IMR-90 (cell line): ENCODE results near the gene GNAT3. TPM values are rescaled to one million over a fixed set of nuclear protein-coding genes. Genes with fewer than 3 reads are reported as not detected.
A peak's percentile ranks its signal among the peaks of the same experiment; 100 is the strongest.

Experiments used
- ATAC-seq: fragments of 200-7000 bp; cut with Tn5 transposase; 2 replicates; pipeline ENCODE4 v1.9.1; 2020; ENCODE audit warnings: low read depth, mild to moderate bottlenecking, moderate library complexity
- BruUV-seq: library from RNA; stranded (reverse); fragments of 400-500 nt; replicated peaks from 2 replicates; lab custom pipeline; 2021; lab: Mats Ljungman, UMichigan
- CTCF ChIA-PET: fragments of 300-600 bp; formaldehyde crosslinking; extraction: SDS; loops from one replicate; lab custom pipeline; 2021; ENCODE audit warnings: antibody characterized with exemption; lab: Yijun Ruan, JAX
- POLR2A ChIA-PET: fragments of 300-600 bp; sonication (Branson Sonifier 250); formaldehyde crosslinking; loops from one replicate; lab custom pipeline; 2022; ENCODE audit warnings: antibody characterized with exemption; ENCODE audit not compliant: unreplicated experiment; lab: Charles Lee
- DNase-seq: peaks from one replicate; pipeline ENCODE4 v3.0.0; 2013
- H2AFZ ChIP-seq: replicated peaks from 2 replicates; pipeline ENCODE3; 2013; ENCODE audit warnings: low read length, mild to moderate bottlenecking; ENCODE audit not compliant: poor library complexity
- H2AK5ac ChIP-seq: 2 replicates; pipeline ENCODE4 v1.6.1; 2013; ENCODE audit warnings: low read depth, low read length, inconsistent platforms
- H2AK9ac ChIP-seq: replicated peaks from 2 replicates; pipeline ENCODE3; 2013; ENCODE audit warnings: mild to moderate bottlenecking, low read depth, low read length, moderate library complexity; ENCODE audit not compliant: poor library complexity
- H2BK120ac ChIP-seq: 2 replicates; pipeline ENCODE4 v1.6.1; 2013; ENCODE audit warnings: low read depth, low read length, inconsistent platforms
- H2BK15ac ChIP-seq: 3 replicates; pipeline ENCODE4 v1.6.1; 2013; ENCODE audit warnings: low read depth, low read length, inconsistent platforms
- H2BK20ac ChIP-seq: 2 replicates; pipeline ENCODE4 v1.6.1; 2013; ENCODE audit warnings: low read depth, mild to moderate bottlenecking, inconsistent platforms, low read length, moderate library complexity
- H2BK5ac ChIP-seq: 2 replicates; pipeline ENCODE4 v1.6.1; 2013; ENCODE audit warnings: mild to moderate bottlenecking, low read depth, low read length, inconsistent platforms; ENCODE audit not compliant: poor library complexity, severe bottlenecking
- H3K14ac ChIP-seq: replicated peaks from 2 replicates; pipeline ENCODE4 v1.6.1; 2013; ENCODE audit warnings: low read depth, low read length, inconsistent platforms
- H3K18ac ChIP-seq: 2 replicates; pipeline ENCODE4 v1.6.1; 2013; ENCODE audit warnings: low read depth, low read length, control low read depth
- H3K23ac ChIP-seq: 2 replicates; pipeline ENCODE4 v1.6.1; 2013; ENCODE audit warnings: low read depth, low read length, inconsistent platforms
- H3K27ac ChIP-seq: 2 replicates; pipeline ENCODE4 v1.5.1; 2013; ENCODE audit warnings: mild to moderate bottlenecking, control low read depth, low read length; ENCODE audit not compliant: insufficient read depth
- H3K27me3 ChIP-seq: 2 replicates; pipeline ENCODE4 v1.6.1; 2013; ENCODE audit warnings: low read length; ENCODE audit not compliant: control insufficient read depth, insufficient read depth
- H3K36me3 ChIP-seq: 2 replicates; pipeline ENCODE4 v1.6.1; 2013; ENCODE audit warnings: low read length, mixed read lengths; ENCODE audit not compliant: control insufficient read depth, insufficient read depth
- H3K4ac ChIP-seq: 2 replicates; pipeline ENCODE4 v1.6.1; 2013; ENCODE audit warnings: low read depth, low read length, inconsistent platforms
- H3K4me1 ChIP-seq: 2 replicates; pipeline ENCODE4 v1.6.1; 2013; ENCODE audit warnings: low read length, mixed read lengths; ENCODE audit not compliant: control insufficient read depth, insufficient read depth
- H3K4me2 ChIP-seq: 2 replicates; pipeline ENCODE4 v1.6.1; 2013; ENCODE audit warnings: low read depth, mild to moderate bottlenecking, control low read depth, low read length, moderate library complexity
- H3K4me3 ChIP-seq: 2 replicates; pipeline ENCODE4 v1.5.1; 2013; ENCODE audit warnings: low read depth, mild to moderate bottlenecking, control low read depth, low read length, moderate library complexity; ENCODE audit not compliant: insufficient read depth
- H3K56ac ChIP-seq: 2 replicates; pipeline ENCODE4 v1.6.1; 2013; ENCODE audit warnings: low read length, inconsistent platforms; ENCODE audit not compliant: insufficient read depth; ENCODE audit errors: extremely low read depth
- H3K79me1 ChIP-seq, 2 experiments: 2 replicates each; pipeline ENCODE4 v1.6.1; 2013; ENCODE audit warnings: low read length in 2 of 2, inconsistent platforms in 1 of 2, low read depth in 1 of 2
- H3K9ac ChIP-seq: 2 replicates; pipeline ENCODE4 v1.6.1; 2013; ENCODE audit warnings: low read depth, low read length, control low read depth
- H3K9me1 ChIP-seq: 2 replicates; pipeline ENCODE4 v1.6.1; 2013; ENCODE audit warnings: low read length, inconsistent platforms; ENCODE audit not compliant: insufficient read depth
- H3K9me3 ChIP-seq: 2 replicates; pipeline ENCODE4 v1.6.1; 2013; ENCODE audit warnings: low read length; ENCODE audit not compliant: control insufficient read depth, insufficient read depth
- H4K20me1 ChIP-seq: 2 replicates; pipeline ENCODE4 v1.6.1; 2013; ENCODE audit warnings: low read length, inconsistent platforms; ENCODE audit not compliant: insufficient read depth
- H4K5ac ChIP-seq: 2 replicates; pipeline ENCODE4 v1.6.1; 2013; ENCODE audit warnings: mild to moderate bottlenecking, low read depth, low read length, control low read depth
- H4K8ac ChIP-seq, 2 experiments: 2 replicates each; pipeline ENCODE4 v1.6.1; 2013; ENCODE audit warnings: low read depth in 2 of 2, low read length in 2 of 2, control low read depth in 1 of 2, inconsistent platforms in 1 of 2
- H4K91ac ChIP-seq: 2 replicates; pipeline ENCODE4 v1.6.1; 2013; ENCODE audit warnings: low read depth, low read length, inconsistent platforms; ENCODE audit not compliant: insufficient read depth
- RFX5 ChIP-seq: IDR thresholded peaks from 2 replicates; pipeline ENCODE4 v1.8.0; 2012; ENCODE audit warnings: low read depth, mild to moderate bottlenecking, low read length, moderate library complexity
- WGBS, 2 experiments: methylation state at CpG; one replicate each; pipeline versions ENCODE4 v1.1.5 to v1.1.7; 2013; ENCODE audit warnings: missing lambda C conversion rate in 2 of 2; ENCODE audit not compliant: insufficient read length in 1 of 2; ENCODE audit errors: extremely low coverage in 2 of 2; 5-methylcytosine and 5-hydroxymethylcytosine counted together
- dilution Hi-C: fragments of 300-500 bp; cut with HindIII; formaldehyde crosslinking; loops from one replicate; pipeline ENCODE4 v1.14.3; 2018; ENCODE audit warnings: low sequenced_read_pairs; ENCODE audit not compliant: unreplicated experiment
- in situ Hi-C: fragments of 300-500 bp; cut with MboI; formaldehyde crosslinking; loops from 3 replicates; pipeline ENCODE4 v1.14.3; 2019; ENCODE audit warnings: low sequenced_read_pairs, inconsistent platforms, mixed read lengths
- intact Hi-C: fragments of 100-400 bp; cut with micrococcal nuclease; formaldehyde crosslinking; loops from 2 replicates; pipeline ENCODE4 v1.10.0; 2022
- polyA plus RNA-seq, 3 experiments: library from polyadenylated mRNA; depleted of rRNA; stranded (reverse); fragments of >200 nt; gene quantifications; 2 replicates each; pipeline ENCODE4 v1.2.3, GENCODE V29; 2012; ENCODE audit warnings: low replicate concordance in 1 of 3
- total RNA-seq: library from RNA; depleted of rRNA; stranded (reverse); fragments of >200 nt; gene quantifications from 2 replicates; pipeline ENCODE4 v1.2.3, GENCODE V29; 2012
- TF ChIP-seq, protein P1 (sequence below): conservative IDR thresholded peaks from 2 replicates; pipeline ENCODE4 v1.5.1; 2012; ENCODE audit warnings: mild to moderate bottlenecking, low read depth, low read length, improper control_type of control experiment

GNAT3 gene
- total and polyA plus RNA-seq, 2 of the 4 experiments (the other 2 are of a cell fraction) = not detected

- Histone ChIP-seq H4K8ac (no peak overlapping the region), H2AK5ac (no peak overlapping the region), H2AFZ (no peak overlapping the region), H2BK15ac (no peak overlapping the region; the same call in 2 of the 3 replicates), H3K27me3 (no peaks in the 10 kb centered on the region), H3K4ac (no peak overlapping the region), H4K5ac (no peak overlapping the region), H3K4me1 (peaks cover 2% of the 10 kb centered on the region; the same call in 1 of the 2 replicates), H2AK9ac (no peak overlapping the region), H2BK120ac (0 out of 2 replicates have a peak overlapping the region, but pooled peaks have one; percentile 32), H3K79me1 (no peaks in the 10 kb centered on the region), H3K9me3 (no peaks in the 10 kb centered on the region), H3K36me3 (no peaks in the 10 kb centered on the region), H2BK5ac (no peak overlapping the region), H3K14ac (no peak overlapping the region), H3K9ac (no peak overlapping the region), H3K9me1 (no peaks in the 10 kb centered on the region), H4K20me1 (no peaks in the 10 kb centered on the region), H3K23ac (no peak overlapping the region), H2BK20ac (peak overlapping the region; percentile 26; the same call in 1 of the 2 replicates), H4K91ac (no peak overlapping the region), H3K56ac (no peak overlapping the region), H3K27ac (no peak overlapping the region), H3K4me3 (no peak overlapping the region), H3K4me2 (no peak overlapping the region; the same call in 1 of the 2 replicates), H3K18ac (peak overlapping the region; percentile 11; the same call in 1 of the 2 replicates)
- POLR2A ChIA-PET = no interaction called here
- in situ Hi-C loops (no loop called here), intact Hi-C loops (loop anchor here (10.0 kb wide), 1 partner anchor 62 kb away; no protein-coding TSS in a partner anchor), dilution Hi-C loops (no loop called here)
- DNase-seq (peak; percentile 54), ATAC-seq (no peak)
- WGBS, 2 experiments = 100% methylated on average over 1 of the region's 3 CpGs; no CpG with 5 or more reads in 1 of the 2 experiments
- CTCF ChIA-PET = interaction anchor here (0.6 kb wide), 1 partner anchor 22 kb away, joined by 4 read pairs; no protein-coding TSS in a partner anchor
- TF ChIP-seq RFX5 = no peak
- TF ChIP-seq, protein P1, sequence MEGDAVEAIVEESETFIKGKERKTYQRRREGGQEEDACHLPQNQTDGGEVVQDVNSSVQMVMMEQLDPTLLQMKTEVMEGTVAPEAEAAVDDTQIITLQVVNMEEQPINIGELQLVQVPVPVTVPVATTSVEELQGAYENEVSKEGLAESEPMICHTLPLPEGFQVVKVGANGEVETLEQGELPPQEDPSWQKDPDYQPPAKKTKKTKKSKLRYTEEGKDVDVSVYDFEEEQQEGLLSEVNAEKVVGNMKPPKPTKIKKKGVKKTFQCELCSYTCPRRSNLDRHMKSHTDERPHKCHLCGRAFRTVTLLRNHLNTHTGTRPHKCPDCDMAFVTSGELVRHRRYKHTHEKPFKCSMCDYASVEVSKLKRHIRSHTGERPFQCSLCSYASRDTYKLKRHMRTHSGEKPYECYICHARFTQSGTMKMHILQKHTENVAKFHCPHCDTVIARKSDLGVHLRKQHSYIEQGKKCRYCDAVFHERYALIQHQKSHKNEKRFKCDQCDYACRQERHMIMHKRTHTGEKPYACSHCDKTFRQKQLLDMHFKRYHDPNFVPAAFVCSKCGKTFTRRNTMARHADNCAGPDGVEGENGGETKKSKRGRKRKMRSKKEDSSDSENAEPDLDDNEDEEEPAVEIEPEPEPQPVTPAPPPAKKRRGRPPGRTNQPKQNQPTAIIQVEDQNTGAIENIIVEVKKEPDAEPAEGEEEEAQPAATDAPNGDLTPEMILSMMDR = no peak
- BruUV-seq = no TSS peak
These were observed 15.3 kb downstream of the GNAT3 start for GRCh38 chr7:80496586-80496985.
